NCI-H2227 (cell line): Measurements from ENCODE around the gene HOXC9.
A peak's percentile ranks its signal among the peaks of the same experiment; 100 is the strongest.

Experiments used
- DNase-seq: peaks from one replicate; lab custom pipeline; 2025; ENCODE audit not compliant: unreplicated experiment; lab: John Stamatoyannopoulos, UW

HOXC9 gene

GRCh38 chr12:54011665-54012532, 11.9 kb downstream of the HOXC9 start:
- no peak for DNase-seq

GRCh38 chr12:54012631-54013409, 12.9 kb downstream of the HOXC9 start:
- no peak for DNase-seq

- no peak for DNase-seq
These were observed 14.5 kb downstream of the HOXC9 start for GRCh38 chr12:54014377-54015017.

GRCh38 chr12:54015018-54015931, 15.3 kb downstream of the HOXC9 start:
- peak; percentile 5 for DNase-seq

GRCh38 chr12:54016051-54016450, 16.1 kb downstream of the HOXC9 start:
- DNase-seq, result no peak

GRCh38 chr12:54016478-54016964, 16.6 kb downstream of the HOXC9 start:
- DNase-seq, result peak; percentile 13

- peak; percentile 46 for DNase-seq
These were observed 17.2 kb downstream of the HOXC9 start for GRCh38 chr12:54017027-54017788.

- peak; percentile 89 for DNase-seq
These were observed 18.0 kb downstream of the HOXC9 start for GRCh38 chr12:54017878-54018467.

GRCh38 chr12:54018468-54018984, 18.6 kb downstream of the HOXC9 start:
- DNase-seq, result peak; percentile 47

- DNase-seq, result peak; percentile 47
These were observed 19.3 kb downstream of the HOXC9 start for GRCh38 chr12:54019091-54019811.

GRCh38 chr12:54019924-54020590, 20.1 kb downstream of the HOXC9 start:
- peak; percentile 6 for DNase-seq

- no peak for DNase-seq
These were observed 20.8 kb downstream of the HOXC9 start for GRCh38 chr12:54020591-54021405.

GRCh38 chr12:54021432-54022013, 21.6 kb downstream of the HOXC9 start:
- peak; percentile 52 for DNase-seq

- no peak for DNase-seq
These were observed 23.3 kb downstream of the HOXC9 start for GRCh38 chr12:54022960-54023884.

- DNase-seq, result no peak
These were observed 24.2 kb downstream of the HOXC9 start for GRCh38 chr12:54024127-54024526.
